HG03196 (cell line): ENCODE measurements around the gene COLEC11.

Experiments used
- ATAC-seq: cut with Tn5 transposase; IDR thresholded peaks from one replicate; pipeline ENCODE4 v1.9.1; 2021; ENCODE audit not compliant: unreplicated experiment

Gene COLEC11

GRCh38 chr2:3637311-3637675, 42.4 kb downstream of the COLEC11 start:
- ATAC-seq: no peak

GRCh38 chr2:3637692-3638455, 43.0 kb downstream of the COLEC11 start:
- ATAC-seq: no peak

- no peak for ATAC-seq
Observed at GRCh38 chr2:3638456-3638810, 43.5 kb downstream of the COLEC11 start.

- ATAC-seq: no peak
Observed at GRCh38 chr2:3639015-3639630, 44.2 kb downstream of the COLEC11 start.

- ATAC-seq: no peak
Observed at GRCh38 chr2:3639653-3640052, 44.7 kb downstream of the COLEC11 start.

GRCh38 chr2:3641181-3641580, 46.3 kb downstream of the COLEC11 start:
- no peak for ATAC-seq

GRCh38 chr2:3641841-3642421, 47.0 kb downstream of the COLEC11 start:
- ATAC-seq: no peak

GRCh38 chr2:3642521-3643215, 47.8 kb downstream of the COLEC11 start:
- no peak for ATAC-seq

- ATAC-seq: no peak
Observed at GRCh38 chr2:3643371-3644245, 48.7 kb downstream of the COLEC11 start.

- peak; percentile 55 for ATAC-seq
Observed at GRCh38 chr2:3644246-3644525, 49.3 kb downstream of the COLEC11 start.

GRCh38 chr2:3644891-3645605, 50.1 kb downstream of the COLEC11 start:
- no peak for ATAC-seq

GRCh38 chr2:3645745-3646389, 51.0 kb downstream of the COLEC11 start:
- no peak for ATAC-seq

GRCh38 chr2:3646446-3646845, 51.5 kb downstream of the COLEC11 start:
- no peak for ATAC-seq

- no peak for ATAC-seq
Observed at GRCh38 chr2:3647246-3647645, 52.3 kb downstream of the COLEC11 start.

GRCh38 chr2:3647831-3648651, 53.1 kb downstream of the COLEC11 start:
- ATAC-seq: no peak

- no peak for ATAC-seq
Observed at GRCh38 chr2:3648652-3649177, 53.8 kb downstream of the COLEC11 start.

- ATAC-seq: no peak
Observed at GRCh38 chr2:3649581-3649980, 54.7 kb downstream of the COLEC11 start.

- ATAC-seq: no peak
Observed at GRCh38 chr2:3650140-3650920, 55.4 kb downstream of the COLEC11 start.
